Fibroblast of mammary gland (primary cell): ENCODE results near the gene FMN1.

Experiments used
- DNase-seq: peaks from one replicate; pipeline ENCODE4 v3.0.0-alpha.2; 2010; ENCODE audit warnings: low read depth
- H3K4me3 ChIP-seq: 2 replicates; pipeline ENCODE4 v1.5.1; 2011; ENCODE audit warnings: low read depth, mild to moderate bottlenecking, low read length, moderate library complexity; ENCODE audit not compliant: control insufficient read depth
- CTCF ChIP-seq: conservative IDR thresholded peaks from 2 replicates; pipeline ENCODE4 v1.5.1; 2011; ENCODE audit warnings: low read depth, low read length, inconsistent platforms; ENCODE audit not compliant: control insufficient read depth, insufficient read depth

The FMN1 gene

DNA sequence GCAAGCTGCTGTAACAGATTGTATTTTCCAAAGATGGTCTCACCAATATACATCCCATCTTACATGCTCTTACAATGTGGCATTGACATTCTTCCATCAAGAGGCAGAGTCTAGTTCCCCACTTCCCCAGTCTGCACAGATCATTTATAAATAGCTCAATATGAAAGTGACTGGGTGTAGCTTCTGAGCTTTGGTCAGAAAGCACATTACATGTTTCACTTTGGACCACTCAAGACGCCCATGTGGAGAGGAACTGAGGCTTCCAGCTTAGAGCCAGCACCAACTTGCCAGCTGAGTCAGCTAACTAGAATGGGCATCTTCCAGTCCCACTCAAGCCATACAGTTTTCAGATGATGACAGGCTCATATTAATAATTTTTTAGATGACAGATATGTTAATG, 431.2 kb downstream of the FMN1 start:
- no peak for DNase-seq
- H3K4me3 ChIP-seq, result no peak overlapping the region
- no peak for TF ChIP-seq CTCF

DNA sequence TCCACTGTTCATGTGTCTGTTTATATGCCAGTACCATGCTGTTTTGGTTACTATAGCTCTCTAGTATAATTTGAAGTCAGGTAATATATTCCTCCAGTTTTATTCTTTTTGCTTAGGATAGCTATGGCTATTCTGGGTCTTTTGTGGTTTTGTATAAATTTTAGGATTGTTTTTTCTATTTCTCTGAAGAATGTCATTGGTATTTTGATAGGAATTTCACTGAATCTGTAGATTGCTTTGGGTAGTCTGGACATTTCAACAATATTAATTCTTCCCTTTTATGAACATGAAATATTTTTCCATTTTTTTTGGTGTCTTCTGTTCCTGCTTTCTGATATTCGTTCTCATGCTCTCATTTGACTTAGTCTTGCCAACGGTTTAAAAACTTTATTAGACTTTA, 437.1 kb downstream of the FMN1 start:
- DNase-seq, result no peak
- H3K4me3 ChIP-seq, result no peak overlapping the region
- TF ChIP-seq CTCF, result no peak

- no peak for DNase-seq
Measured at GRCh38 chr15:32750979-32751378, 443.5 kb downstream of the FMN1 start.

GRCh38 chr15:32747921-32748342, 446.6 kb downstream of the FMN1 start:
- peak; percentile 36 for DNase-seq
- H3K4me3 ChIP-seq, result no peak overlapping the region
- no peak for TF ChIP-seq CTCF

More at GRCh38 chr15:32750979-32751378, 443.5 kb downstream of the FMN1 start:
- TF ChIP-seq CTCF, result no peak
- no peak overlapping the region for H3K4me3 ChIP-seq

GRCh38 chr15:32746116-32746857, 448.2 kb downstream of the FMN1 start:
- no peak for DNase-seq
- no peak overlapping the region for H3K4me3 ChIP-seq
- no peak for TF ChIP-seq CTCF

- no peak overlapping the region for H3K4me3 ChIP-seq
- DNase-seq, result no peak
- TF ChIP-seq CTCF, result no peak
Measured at GRCh38 chr15:32743411-32744140, 450.9 kb downstream of the FMN1 start.
